Activated CD4-positive, alpha-beta T cell treated with anti-CD3 and anti-CD28 coated beads for 24 hours (primary cell): ENCODE measurements around the gene GPS1.

Source experiments
- DNase-seq, 2 donors: peaks; one replicate each; pipeline ENCODE4 v3.0.0-alpha.2; 2020; ENCODE audit warnings: low read depth in 2 of 2

GPS1 gene

GRCh38 chr17:82051776-82052637, at the start of gene GPS1, which contains the start of gene RFNG:
Gene GPS1 (plus strand): TSS chr17:82051898. CDS start chr17:82051932, 34 bp downstream.
Gene RFNG (minus strand): TSS chr17:82051811. CDS start chr17:82051766, 45 bp downstream.
- peak; percentile 70 to 82 for DNase-seq

DNA sequence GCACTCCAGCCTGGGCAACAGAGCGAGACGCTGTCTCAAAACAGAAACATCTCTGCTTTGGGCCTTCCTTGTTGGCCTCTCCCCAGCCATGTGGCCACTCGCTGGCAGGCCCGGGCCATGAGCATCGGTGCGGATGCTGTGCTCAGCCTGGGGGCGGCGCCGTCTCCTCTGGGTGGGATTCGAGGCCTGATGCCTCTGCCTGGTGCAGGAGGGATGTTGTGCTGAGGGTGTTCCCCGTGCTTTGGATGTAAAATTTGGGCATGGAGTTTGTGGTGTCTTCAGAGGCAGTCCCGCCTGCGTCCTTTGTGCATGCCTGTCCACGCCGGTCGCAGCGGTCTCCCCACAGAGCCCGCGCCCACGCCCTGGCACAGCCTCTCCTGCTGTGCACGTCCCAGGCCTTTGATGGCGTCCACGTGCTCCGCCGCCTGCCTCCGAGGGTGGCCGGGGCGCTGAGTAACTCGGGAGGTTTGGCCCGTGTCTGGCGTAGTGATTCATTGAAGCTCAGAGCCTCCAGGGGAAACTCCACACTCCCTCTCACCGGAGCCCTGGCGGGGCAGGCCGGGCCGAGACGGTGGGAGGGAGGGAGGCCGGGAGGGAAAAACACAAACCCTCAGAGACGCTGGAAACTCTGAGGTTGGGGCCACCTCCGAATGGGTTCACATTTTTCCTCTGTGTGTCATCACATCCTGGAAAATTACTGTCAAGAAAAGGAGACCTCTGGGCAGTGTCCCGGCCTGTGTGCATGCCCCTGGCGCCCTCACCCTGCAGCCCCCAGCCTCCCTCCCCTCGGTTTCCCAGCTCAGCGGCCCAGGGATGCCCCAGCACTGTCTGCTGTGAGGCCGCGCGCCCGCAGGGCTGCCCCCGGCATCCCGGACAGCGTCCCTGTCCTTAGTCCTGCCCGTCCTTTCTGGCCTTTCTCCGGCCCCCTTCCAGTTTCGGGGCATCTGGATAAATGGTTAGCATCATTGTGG, 48.0 kb upstream of the GPS1 start:
- DNase-seq, result peak in 1 of 2 donors; percentile 21

GRCh38 chr17:82004517-82005455, 46.9 kb upstream of the GPS1 start:
- no peak for DNase-seq

DNA sequence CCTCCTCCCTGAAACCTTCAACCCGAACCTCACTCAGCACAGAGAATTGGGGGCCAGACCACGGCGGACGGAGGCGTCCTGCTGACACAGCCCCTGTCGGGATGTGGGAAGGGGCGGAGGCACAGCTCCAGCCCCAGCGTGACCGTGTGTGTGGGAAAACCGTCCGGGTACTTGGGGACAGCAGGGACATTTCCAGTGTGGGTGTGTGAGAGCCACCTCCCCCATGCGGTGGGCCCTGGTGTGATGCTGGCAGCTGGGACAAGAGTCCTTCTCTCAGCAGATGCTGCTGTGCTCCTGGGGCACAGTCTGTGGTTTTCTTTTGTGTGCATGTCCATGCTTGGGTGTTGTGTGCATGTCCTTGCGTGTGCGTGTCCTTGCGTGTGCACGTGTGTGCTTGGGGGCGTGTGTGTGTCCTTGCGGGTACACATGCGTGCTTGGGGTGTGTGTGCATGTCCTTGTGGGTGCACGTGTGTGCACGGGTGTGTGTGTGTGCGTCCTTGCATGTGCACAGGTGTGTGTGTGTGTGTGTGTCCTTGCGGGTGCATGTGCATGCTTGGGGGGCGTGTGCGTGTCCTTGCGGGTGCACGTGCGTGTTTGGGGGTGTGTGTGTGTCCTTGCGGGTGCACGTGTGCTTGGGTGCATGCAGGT, 45.9 kb upstream of the GPS1 start:
- DNase-seq, result no peak

GRCh38 chr17:82006468-82007227, 45.0 kb upstream of the GPS1 start:
- DNase-seq, result no peak

DNA sequence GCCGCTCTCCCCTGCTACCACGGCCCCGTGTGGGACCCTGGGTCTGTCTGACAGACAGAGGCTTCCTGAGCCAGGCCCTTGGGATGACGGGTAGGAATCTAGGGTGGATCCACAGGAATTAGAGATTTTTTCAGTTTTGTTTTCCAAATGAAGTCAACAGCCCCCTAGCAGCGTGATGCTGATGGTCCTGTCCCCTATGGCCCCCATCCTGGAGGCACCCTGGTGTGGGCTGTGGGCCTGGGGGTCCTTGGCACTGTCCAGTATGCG, 44.5 kb upstream of the GPS1 start:
- DNase-seq, result no peak

GRCh38 chr17:82007495-82008257, 44.0 kb upstream of the GPS1 start:
- DNase-seq, result no peak

- no peak for DNase-seq
Observed at GRCh38 chr17:82008258-82008940, 43.3 kb upstream of the GPS1 start.

- no peak for DNase-seq
Observed at GRCh38 chr17:82008941-82009405, 42.7 kb upstream of the GPS1 start.

DNA sequence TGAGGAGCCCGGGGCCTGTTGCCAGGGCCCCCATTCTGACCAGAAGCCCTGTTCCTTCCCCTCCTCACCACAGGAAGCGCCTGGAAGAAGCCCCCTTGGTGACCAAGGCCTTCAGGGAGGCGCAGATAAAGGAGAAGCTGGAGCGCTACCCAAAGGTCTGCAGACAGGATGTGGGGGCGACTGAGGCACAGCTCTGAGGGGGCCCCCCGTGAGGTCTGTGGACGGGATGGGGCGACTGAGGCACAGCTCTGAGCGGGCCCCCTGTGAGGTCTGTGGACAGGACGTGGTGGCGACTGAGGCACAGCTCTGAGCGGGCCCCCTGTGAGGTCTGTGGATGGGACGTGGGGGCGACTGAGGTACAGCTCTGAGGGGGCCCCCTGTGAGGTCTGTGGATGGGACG, 42.3 kb upstream of the GPS1 start:
- no peak for DNase-seq

GRCh38 chr17:82010575-82011525, 40.8 kb upstream of the GPS1 start:
- DNase-seq, result no peak

- DNase-seq, result no peak
Observed at GRCh38 chr17:82011617-82012187, 40.0 kb upstream of the GPS1 start.

GRCh38 chr17:82012261-82012639, 39.4 kb upstream of the GPS1 start:
- no peak for DNase-seq

- DNase-seq, result no peak
Observed at GRCh38 chr17:82012640-82013295, 38.9 kb upstream of the GPS1 start.

DNA sequence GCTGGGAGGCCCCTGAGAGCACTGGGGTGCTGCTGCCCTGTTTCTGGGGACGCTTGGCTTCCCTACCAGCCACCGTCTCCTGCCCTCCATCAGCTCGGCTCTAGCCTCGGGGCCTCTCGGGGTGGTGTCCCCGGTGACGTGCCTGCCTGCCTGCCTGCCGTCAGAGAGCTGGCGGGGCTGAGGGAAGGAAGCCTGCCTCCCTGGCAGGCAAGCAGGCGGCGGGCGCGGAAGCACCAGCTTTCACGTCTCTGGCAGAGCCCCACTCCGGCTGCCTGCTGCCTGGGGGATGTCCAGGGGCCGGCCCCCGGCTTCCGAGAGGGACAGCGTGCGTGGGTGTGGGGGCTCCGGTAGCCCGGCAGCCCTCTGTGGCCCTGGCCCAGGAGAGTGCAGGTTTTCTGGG, 38.4 kb upstream of the GPS1 start:
- no peak for DNase-seq

DNA sequence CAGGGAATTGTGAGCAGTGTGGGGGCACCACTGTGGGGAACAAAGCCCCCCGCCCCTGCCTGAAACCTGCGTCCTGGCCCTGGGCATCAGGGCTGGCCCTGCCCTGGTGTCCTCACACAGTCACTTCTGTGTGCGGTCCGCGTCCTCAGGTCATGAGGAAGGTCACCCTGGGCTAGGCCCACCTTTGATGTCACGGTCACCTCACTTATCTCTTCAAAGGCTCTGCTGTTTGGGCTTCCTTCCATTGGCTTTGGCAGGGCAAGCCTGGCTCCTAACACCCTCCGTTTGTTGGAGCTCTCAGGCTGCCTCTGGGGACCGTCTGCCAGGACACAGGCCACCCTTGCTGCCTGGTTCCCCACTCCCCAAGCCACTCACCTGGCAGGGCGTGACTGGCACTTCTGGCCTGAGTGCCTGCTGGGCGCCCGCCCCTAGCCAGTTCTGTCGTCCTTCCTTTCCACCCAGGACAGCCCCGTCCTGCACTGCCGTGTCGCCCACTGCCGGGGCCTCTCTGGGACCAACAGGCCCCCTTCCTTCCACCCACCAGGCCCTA, 37.9 kb upstream of the GPS1 start:
- no peak for DNase-seq

GRCh38 chr17:82014432-82014831, 37.3 kb upstream of the GPS1 start:
- DNase-seq, result no peak
